Bronchial epithelial cell (primary cell): ENCODE results near the gene CACNA1D. TPM values are rescaled to one million over a fixed set of nuclear protein-coding genes. Genes with fewer than 3 reads are reported as not detected.

ENCODE experiments used
- DNase-seq: peaks from one replicate; pipeline ENCODE4 v3.0.0-alpha.2; 2010; ENCODE audit warnings: low read depth
- FAIRE-seq: peaks from 2 replicates; lab custom pipeline; 2011; peaks lifted over from hg19 to GRCh38; lab: Jason Lieb, UNC
- H3K27me3 ChIP-seq: 2 replicates; pipeline ENCODE4 v1.5.1; 2011; ENCODE audit warnings: low read length; ENCODE audit not compliant: control insufficient read depth, insufficient read depth
- H3K36me3 ChIP-seq: 2 replicates; pipeline ENCODE4 v1.5.1; 2011; ENCODE audit warnings: low read length; ENCODE audit not compliant: control insufficient read depth, insufficient read depth
- H3K4me3 ChIP-seq: 2 replicates; pipeline ENCODE4 v1.5.1; 2011; ENCODE audit warnings: mild to moderate bottlenecking, low read depth, low read length, control low read depth
- total RNA-seq: library from RNA; depleted of rRNA; stranded (reverse); fragments of >200 nt; gene quantifications from 2 replicates; pipeline ENCODE4 v1.2.1, GENCODE V29; 2014
- TF ChIP-seq, protein P1 (sequence below): IDR thresholded peaks from 2 replicates; pipeline ENCODE4 v1.5.1; 2011; ENCODE audit warnings: mild to moderate bottlenecking, moderate library complexity, low read length, control low read depth, inconsistent platforms; ENCODE audit not compliant: insufficient read depth, severe bottlenecking

The CACNA1D gene
- total RNA-seq, 1 donor from 2014 or later = 0.26 TPM

DNA sequence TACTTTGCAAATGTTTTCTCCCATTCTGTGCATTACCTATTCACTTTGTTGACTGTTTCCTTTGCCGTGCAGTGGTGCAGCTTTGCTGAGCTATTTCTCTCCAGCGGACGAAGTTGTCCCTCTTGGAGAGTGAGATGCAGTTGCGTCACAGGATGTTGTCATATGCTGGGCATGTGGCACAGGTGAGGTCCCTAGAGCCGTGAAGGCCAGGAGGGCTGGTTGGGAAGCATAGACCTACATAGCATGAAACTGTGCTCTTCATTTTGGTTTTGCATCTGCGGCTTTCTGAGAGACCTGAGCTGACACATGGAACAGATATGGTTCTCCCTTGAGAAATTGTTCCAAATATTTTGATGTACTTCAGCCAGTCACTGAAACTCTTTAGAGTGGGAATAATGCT is 108.5 kb downstream of the CACNA1D start:
- no peaks in the 10 kb centered on the region for H3K27me3 ChIP-seq
- FAIRE-seq (no peak), DNase-seq (no peak)
- no peaks in the 10 kb centered on the region for H3K36me3 ChIP-seq
- no peak overlapping the region for H3K4me3 ChIP-seq
- TF ChIP-seq, protein P1, sequence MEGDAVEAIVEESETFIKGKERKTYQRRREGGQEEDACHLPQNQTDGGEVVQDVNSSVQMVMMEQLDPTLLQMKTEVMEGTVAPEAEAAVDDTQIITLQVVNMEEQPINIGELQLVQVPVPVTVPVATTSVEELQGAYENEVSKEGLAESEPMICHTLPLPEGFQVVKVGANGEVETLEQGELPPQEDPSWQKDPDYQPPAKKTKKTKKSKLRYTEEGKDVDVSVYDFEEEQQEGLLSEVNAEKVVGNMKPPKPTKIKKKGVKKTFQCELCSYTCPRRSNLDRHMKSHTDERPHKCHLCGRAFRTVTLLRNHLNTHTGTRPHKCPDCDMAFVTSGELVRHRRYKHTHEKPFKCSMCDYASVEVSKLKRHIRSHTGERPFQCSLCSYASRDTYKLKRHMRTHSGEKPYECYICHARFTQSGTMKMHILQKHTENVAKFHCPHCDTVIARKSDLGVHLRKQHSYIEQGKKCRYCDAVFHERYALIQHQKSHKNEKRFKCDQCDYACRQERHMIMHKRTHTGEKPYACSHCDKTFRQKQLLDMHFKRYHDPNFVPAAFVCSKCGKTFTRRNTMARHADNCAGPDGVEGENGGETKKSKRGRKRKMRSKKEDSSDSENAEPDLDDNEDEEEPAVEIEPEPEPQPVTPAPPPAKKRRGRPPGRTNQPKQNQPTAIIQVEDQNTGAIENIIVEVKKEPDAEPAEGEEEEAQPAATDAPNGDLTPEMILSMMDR = no peak

DNA sequence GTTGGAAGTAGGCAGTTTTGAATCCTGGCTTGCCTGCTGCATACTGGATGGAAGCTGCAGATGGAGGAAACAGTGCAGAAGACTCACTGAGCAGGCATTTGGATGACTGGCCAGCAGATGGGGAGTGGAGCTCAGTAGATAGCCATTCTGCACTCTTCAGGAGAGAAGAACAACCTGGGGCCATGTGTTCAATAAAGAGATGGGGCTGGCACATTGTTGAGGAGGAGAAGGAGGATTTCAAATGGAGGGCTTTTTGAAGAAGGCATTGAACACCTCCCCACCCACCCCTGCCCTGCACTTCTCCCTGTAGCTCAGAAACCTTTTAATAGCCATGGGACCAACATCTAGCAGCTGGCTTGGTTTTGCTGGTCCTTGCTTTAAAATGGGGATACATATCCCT is 109.8 kb downstream of the CACNA1D start:
- H3K27me3 ChIP-seq = no peaks in the 10 kb centered on the region

DNA sequence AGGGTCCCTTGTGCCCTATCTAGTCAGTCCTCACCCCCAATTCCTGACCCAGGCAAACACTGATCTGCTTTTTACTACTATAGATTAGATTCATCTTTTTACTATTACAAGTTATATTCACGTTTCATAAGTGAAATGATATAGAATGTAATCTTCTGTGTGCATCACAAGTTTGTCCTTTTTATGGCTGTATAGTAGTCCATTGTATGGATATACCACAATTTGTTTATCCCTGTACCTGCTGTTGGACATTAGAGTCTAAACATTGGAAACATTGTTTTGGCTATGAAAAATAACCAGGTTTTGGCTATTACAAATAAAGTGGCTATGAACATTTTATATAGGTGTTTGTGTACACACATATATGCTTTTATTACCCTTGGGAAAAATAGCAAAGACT is 112.4 kb downstream of the CACNA1D start:
- no peak for FAIRE-seq
- no peaks in the 10 kb centered on the region for H3K36me3 ChIP-seq
- no peak overlapping the region for H3K4me3 ChIP-seq
- no peak for DNase-seq
- TF ChIP-seq, protein P1 = no peak
- peaks cover 2% of the 10 kb centered on the region for H3K27me3 ChIP-seq

More for the DNA sequence above, 109.8 kb downstream of the CACNA1D start:
- H3K4me3 ChIP-seq = no peak overlapping the region
- FAIRE-seq (no peak), DNase-seq (no peak)
- no peaks in the 10 kb centered on the region for H3K36me3 ChIP-seq
- TF ChIP-seq, protein P1 = peak; percentile 12

DNA sequence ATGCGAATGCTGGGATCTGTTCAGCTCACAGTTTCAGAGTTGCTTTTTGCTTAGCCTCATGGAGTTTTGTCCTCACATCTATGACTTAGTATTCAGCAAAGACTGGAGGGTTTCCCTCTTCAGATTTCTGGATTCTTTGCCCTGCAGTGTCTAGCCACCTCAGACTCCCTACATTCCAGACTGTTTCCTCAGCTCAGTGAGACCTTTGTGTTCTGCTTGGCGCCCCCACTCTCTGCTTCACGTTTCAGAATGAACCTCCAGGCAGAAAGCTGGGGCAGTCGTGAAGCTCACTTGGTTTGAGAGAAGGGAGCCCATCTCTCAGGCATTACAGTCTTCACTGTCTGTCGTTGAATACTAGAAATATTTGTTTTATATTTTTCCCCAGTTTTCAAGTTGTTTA is 118.1 kb downstream of the CACNA1D start:
- H3K36me3 ChIP-seq = no peaks in the 10 kb centered on the region
- H3K27me3 ChIP-seq = peaks cover 4% of the 10 kb centered on the region
- no peak for DNase-seq
- H3K4me3 ChIP-seq = no peak overlapping the region
- TF ChIP-seq, protein P1 = no peak
- peak; percentile 60 for FAIRE-seq

DNA sequence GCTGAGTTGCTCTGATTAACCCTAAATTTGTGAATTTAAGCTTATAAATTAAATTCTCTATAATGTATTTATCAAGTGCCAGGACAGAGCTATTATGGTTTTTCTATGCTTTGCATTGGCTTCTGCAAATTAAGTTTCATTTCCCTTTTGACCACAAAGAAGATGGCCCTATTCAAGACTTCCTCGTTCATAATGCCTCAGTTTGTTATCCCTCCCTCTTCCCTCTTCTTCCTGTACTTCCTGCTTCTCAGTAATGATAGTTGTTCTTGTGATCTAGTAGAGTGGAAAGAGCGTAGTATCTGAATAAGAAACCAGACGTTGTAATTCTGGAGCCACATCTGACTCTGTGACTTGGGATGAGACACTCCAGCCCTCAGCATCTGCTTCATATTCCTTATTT is 118.7 kb downstream of the CACNA1D start:
- no peak for FAIRE-seq
- TF ChIP-seq, protein P1 = no peak
- Histone ChIP-seq H3K36me3 (no peaks in the 10 kb centered on the region), H3K4me3 (no peak overlapping the region), H3K27me3 (peaks cover 7% of the 10 kb centered on the region)
- no peak for DNase-seq

DNA sequence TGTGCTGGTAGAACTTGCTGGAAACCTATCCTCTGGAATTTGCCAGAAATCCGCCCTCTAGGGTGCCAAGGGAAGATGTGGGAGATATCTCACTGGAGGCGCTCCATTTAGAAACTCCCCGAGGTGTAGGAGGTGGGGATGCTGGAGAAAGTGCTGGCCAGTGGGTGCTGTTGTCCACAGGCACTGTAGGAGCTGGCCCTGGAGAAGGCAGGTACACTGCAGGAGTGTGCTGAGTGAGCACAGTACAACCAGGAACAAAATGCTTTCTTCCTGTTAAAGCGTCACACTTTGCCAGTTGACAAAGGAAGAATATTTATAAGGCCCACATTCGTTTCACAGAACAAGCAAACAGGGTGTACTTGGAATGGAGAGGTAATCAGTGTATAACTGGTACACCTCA is 119.9 kb downstream of the CACNA1D start:
- H3K4me3 ChIP-seq = no peak overlapping the region
- peaks cover 11% of the 10 kb centered on the region for H3K27me3 ChIP-seq
- DNase-seq = no peak
- TF ChIP-seq, protein P1 = no peak
- no peak for FAIRE-seq
- H3K36me3 ChIP-seq = no peaks in the 10 kb centered on the region
